ENCODE measurements around the gene FLII. TPM values are rescaled to one million over a fixed set of nuclear protein-coding genes. Genes with fewer than 3 reads are reported as not detected.
"Not testable (repeated sequence)": the region's sequence is repeated elsewhere in the genome, so short reads cannot be mapped to it uniquely, and the experiment has no call there.

The FLII gene
- total RNA-seq, 5 donors from 2014 or later (not counting 1 experiment from before 2014, with no cell fraction given) = 257 to 389 (median 319) TPM

DNA sequence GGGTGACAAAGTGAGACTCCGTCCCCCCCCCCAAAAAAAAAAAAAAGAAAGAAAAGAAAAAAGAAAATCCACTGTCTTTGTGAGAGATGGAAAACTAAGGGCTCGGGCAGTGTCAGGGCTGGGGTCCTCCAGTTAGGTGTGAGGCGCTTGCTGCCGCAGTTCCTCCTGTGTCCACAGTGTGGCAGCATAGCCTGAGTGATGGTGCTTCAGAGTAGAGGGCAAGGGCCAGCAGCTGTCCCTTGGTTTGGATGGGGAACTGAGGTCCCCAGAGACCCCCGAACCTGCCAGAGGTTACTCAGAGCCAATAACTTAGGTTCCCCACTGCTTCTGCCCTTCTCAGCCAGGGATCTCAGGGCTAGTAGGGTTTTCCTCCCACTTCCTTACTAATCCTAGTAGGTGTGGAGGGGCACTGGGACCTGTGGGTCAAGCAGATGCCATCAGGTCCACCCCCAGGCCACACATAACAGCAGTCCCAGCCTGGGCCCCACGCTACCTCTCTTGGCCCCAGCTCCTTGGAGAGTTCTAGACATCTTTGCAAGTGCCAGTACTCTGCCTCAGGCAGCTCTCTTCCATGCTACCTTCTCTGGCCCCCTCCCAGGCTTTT, 41.0 kb downstream of the FLII start:
- no peaks in the 10 kb centered on the region for H3K9me3 ChIP-seq
- ChIA-PET CTCF (interaction anchor here in 1 of 2 donors (0.7 kb wide), 1 partner anchor 59 kb away, joined by 7 read pairs; no protein-coding TSS in a partner anchor), POLR2A (no interaction called here)
- H3K4me3 Mint-ChIP-seq = no peak overlapping the region
- peaks cover 0 to 5% of the 10 kb centered on the region in 2 experiments for H3K4me1 ChIP-seq (ENCODE audit: control insufficient read depth in 1 of 2, extremely low read depth in 1 of 2, insufficient read depth in 2 of 2, low read length in 2 of 2)
- no peak overlapping the region for H3K4me3 ChIP-seq (ENCODE audit: control insufficient read depth in 1 of 2, extremely low read depth in 1 of 2, low read length in 1 of 2)
- no peak overlapping the region for H3K27ac Mint-ChIP-seq
- H3K27me3 ChIP-seq (replicated peaks in 1 of 2; ENCODE audit: control insufficient read depth in 2 of 2, extremely low read depth in 1 of 2, insufficient read depth in 2 of 2, low read length in 1 of 2) = no peaks in the 10 kb centered on the region
- 2% methylated on average over 4 of the region's 6 CpGs for WGBS (ENCODE audit: insufficient coverage)
- H3K27me3 Mint-ChIP-seq = no peaks in the 10 kb centered on the region
- peaks cover 0 to 5% (median 3%) of the 10 kb centered on the region in 3 donors for H3K4me1 Mint-ChIP-seq
- no peaks in the 10 kb centered on the region for H3K9me3 Mint-ChIP-seq
- ATAC-seq (replicated peaks in 1 of 4) = peak; percentile 79 to 88 (median 86)
- H3K36me3 ChIP-seq (ENCODE audit: control insufficient read depth in 2 of 2, extremely low read depth in 1 of 2, insufficient read depth in 1 of 2, low read length in 1 of 2) = no peaks in the 10 kb centered on the region
- no peak overlapping the region for H3K27ac ChIP-seq (ENCODE audit: low read length)
- DNase-seq = peak; percentile 31 to 81 (median 59)
- peaks cover 1% of the 10 kb centered on the region for H3K36me3 Mint-ChIP-seq

DNA sequence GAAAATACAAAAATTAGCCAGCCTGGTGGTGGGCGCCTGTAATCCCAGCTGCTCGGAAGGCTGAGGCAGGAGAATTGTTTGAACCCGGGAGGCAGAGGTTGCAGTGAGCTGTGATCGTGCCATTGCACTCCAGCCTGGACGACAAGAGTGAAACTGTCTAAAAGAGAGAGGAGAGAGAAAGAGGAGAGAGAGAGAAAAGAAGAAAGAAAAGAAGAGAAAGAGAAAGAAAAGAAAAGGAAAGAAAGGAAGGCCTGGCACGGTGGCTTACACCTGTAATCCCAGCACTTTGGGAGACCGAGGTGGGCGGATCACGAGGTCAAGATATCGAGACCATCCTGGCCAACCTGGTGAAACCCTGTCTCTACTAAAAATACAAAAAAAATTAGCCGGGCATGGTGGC, 41.6 kb downstream of the FLII start:
- H3K4me3 ChIP-seq (ENCODE audit: control insufficient read depth in 1 of 2, extremely low read depth in 1 of 2, low read length in 1 of 2); H3K9me3 Mint-ChIP-seq; H3K27me3 Mint-ChIP-seq; H3K36me3 ChIP-seq (ENCODE audit: control insufficient read depth in 2 of 2, extremely low read depth in 1 of 2, insufficient read depth in 1 of 2, low read length in 1 of 2); H3K4me3 Mint-ChIP-seq; H3K27me3 ChIP-seq (replicated peaks in 1 of 2; ENCODE audit: control insufficient read depth in 2 of 2, extremely low read depth in 1 of 2, insufficient read depth in 2 of 2, low read length in 1 of 2); POLR2A ChIA-PET; H3K4me1 Mint-ChIP-seq; ATAC-seq (replicated peaks in 1 of 4); H3K4me1 ChIP-seq (ENCODE audit: control insufficient read depth in 1 of 2, extremely low read depth in 1 of 2, insufficient read depth in 2 of 2, low read length in 2 of 2); DNase-seq; H3K36me3 Mint-ChIP-seq; H3K9me3 ChIP-seq; H3K27ac ChIP-seq (ENCODE audit: low read length); H3K27ac Mint-ChIP-seq: not testable (repeated sequence)
- WGBS (ENCODE audit: insufficient coverage) = 96% methylated on average over 9 of the region's 11 CpGs
- CTCF ChIA-PET = interaction anchor here in 1 of 2 donors (0.8 kb wide), 1 partner anchor 27 kb away, joined by 4 read pairs; no protein-coding TSS in a partner anchor

DNA sequence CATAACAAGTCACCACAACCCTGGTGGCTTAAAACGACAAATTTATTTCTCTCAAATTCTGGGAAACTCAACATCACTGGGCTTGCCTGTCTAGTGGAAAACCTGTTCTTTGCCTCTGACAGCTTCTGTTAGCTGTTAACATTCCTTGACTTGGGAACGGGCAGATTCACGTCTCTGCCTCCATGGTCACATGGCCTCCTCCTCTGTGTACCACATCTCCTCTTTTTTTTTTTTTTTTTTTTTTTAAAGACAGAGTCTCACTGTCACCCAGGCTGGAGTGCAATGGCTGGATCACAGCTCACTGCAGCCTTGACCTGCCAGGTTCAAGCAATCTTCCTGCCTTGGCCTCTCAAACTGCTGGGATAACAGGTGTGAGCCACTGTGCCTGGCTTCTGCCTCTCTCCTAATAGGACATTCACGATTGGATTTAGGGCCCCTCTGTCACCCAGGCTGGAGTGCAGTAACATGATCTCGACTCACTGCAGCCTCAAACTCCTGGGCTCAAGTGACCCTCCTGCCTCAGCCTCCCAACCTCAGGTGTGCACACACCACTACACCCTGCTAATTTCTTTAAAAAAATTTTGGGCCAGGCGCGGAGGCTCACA, 44.8 kb downstream of the FLII start:
- peaks cover 15% of the 10 kb centered on the region for H3K36me3 Mint-ChIP-seq
- no peaks in the 10 kb centered on the region for H3K9me3 Mint-ChIP-seq
- Histone ChIP-seq H3K27me3 (replicated peaks in 1 of 2; ENCODE audit: control insufficient read depth in 2 of 2, extremely low read depth in 1 of 2, insufficient read depth in 2 of 2, low read length in 1 of 2) (no peaks in the 10 kb centered on the region), H3K36me3 (ENCODE audit: control insufficient read depth in 2 of 2, extremely low read depth in 1 of 2, insufficient read depth in 1 of 2, low read length in 1 of 2) (peaks cover 8 to 22% of the 10 kb centered on the region in 2 donors), H3K9me3 (no peaks in the 10 kb centered on the region), H3K27ac (ENCODE audit: low read length) (no peak overlapping the region), H3K4me1 (ENCODE audit: control insufficient read depth in 1 of 2, extremely low read depth in 1 of 2, insufficient read depth in 2 of 2, low read length in 2 of 2) (peaks cover 0 to 5% of the 10 kb centered on the region in 2 experiments), H3K4me3 (ENCODE audit: control insufficient read depth in 1 of 2, extremely low read depth in 1 of 2, low read length in 1 of 2) (no peak overlapping the region)
- ChIA-PET POLR2A (interaction anchor here in 1 of 2 donors (0.6 kb wide), 2 partner anchors 47 to 159 kb away, joined by 4 to 13 read pairs; no protein-coding TSS in a partner anchor), CTCF (interaction anchor here in 1 of 2 donors (0.6 to 0.7 kb wide), 2 partner anchors 26 to 82 kb away, joined by 3 to 6 read pairs; no protein-coding TSS in a partner anchor)
- H3K4me3 Mint-ChIP-seq = no peak overlapping the region
- peaks cover 0 to 5% (median 3%) of the 10 kb centered on the region in 3 donors for H3K4me1 Mint-ChIP-seq
- H3K27ac Mint-ChIP-seq = no peak overlapping the region
- no peak for DNase-seq
- 83% methylated on average over 7 of the region's 7 CpGs for WGBS (ENCODE audit: insufficient coverage)
- no peaks in the 10 kb centered on the region for H3K27me3 Mint-ChIP-seq
- ATAC-seq (replicated peaks in 1 of 4) = no peak

DNA sequence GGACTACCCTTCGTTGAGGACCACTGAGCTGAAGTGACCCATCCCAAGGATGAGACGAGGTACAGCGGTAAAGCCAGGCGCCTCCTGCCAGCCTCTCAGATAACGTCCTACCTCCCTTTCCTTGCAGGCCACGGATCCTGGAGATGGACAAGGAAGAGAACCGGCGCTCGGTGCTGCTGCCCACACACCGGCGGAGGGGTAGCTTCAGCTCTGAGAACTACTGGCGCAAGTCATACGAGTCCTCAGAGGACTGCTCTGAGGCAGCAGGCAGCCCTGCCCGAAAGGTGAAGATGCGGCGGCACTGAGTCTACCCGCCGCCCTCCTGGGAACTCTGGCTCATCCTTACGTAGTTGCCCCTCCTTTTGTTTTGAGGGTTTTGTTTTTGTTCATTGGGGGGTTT, 50.4 kb downstream of the FLII start:
- H3K36me3 ChIP-seq (ENCODE audit: control insufficient read depth in 2 of 2, extremely low read depth in 1 of 2, insufficient read depth in 1 of 2, low read length in 1 of 2) = peaks cover 21 to 77% of the 10 kb centered on the region in 2 donors
- no peak overlapping the region for H3K27ac ChIP-seq (ENCODE audit: low read length)
- no peak overlapping the region for H3K4me3 Mint-ChIP-seq
- no peaks in the 10 kb centered on the region for H3K27me3 Mint-ChIP-seq
- ChIA-PET POLR2A (interaction anchor here in 1 of 2 donors (1.0 kb wide), 1 partner anchor 8 kb away, joined by 3 read pairs; no protein-coding TSS in a partner anchor), CTCF (no interaction called here)
- peaks cover 0 to 6% of the 10 kb centered on the region in 2 experiments for H3K4me1 ChIP-seq (ENCODE audit: control insufficient read depth in 1 of 2, extremely low read depth in 1 of 2, insufficient read depth in 2 of 2, low read length in 2 of 2)
- H3K9me3 Mint-ChIP-seq = no peaks in the 10 kb centered on the region
- DNase-seq (no peak), ATAC-seq (replicated peaks in 1 of 4) (no peak)
- peaks cover 36% of the 10 kb centered on the region for H3K36me3 Mint-ChIP-seq
- peaks cover 0 to 4% (median 1%) of the 10 kb centered on the region in 3 donors for H3K4me1 Mint-ChIP-seq
- no peak overlapping the region for H3K4me3 ChIP-seq (ENCODE audit: control insufficient read depth in 1 of 2, extremely low read depth in 1 of 2, low read length in 1 of 2)
- no peak overlapping the region for H3K27ac Mint-ChIP-seq
- 97% methylated on average over 15 of the region's 19 CpGs for WGBS (ENCODE audit: insufficient coverage)
- no peaks in the 10 kb centered on the region for H3K9me3 ChIP-seq
- H3K27me3 ChIP-seq (replicated peaks in 1 of 2; ENCODE audit: control insufficient read depth in 2 of 2, extremely low read depth in 1 of 2, insufficient read depth in 2 of 2, low read length in 1 of 2) = no peaks in the 10 kb centered on the region

DNA sequence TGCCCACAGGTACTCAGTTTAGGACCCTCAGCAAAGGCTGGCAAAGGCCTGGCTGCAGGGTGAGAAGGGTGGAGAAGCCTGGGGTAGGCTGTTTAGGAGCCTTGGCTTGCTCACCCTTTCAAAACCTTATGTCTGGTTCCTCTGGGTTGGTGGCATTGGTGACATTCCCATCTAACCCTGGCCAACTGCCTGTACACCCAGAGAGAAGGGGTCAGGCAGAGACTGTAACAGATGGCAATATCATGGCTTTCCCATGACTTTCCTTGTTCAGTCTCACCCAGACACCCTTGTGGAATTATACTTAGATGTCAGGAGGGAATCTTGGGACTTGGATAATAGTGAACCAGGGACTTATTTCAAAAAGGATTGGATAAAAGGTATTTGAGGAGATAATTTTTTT, 51.6 kb downstream of the FLII start:
- Histone ChIP-seq H3K36me3 (ENCODE audit: control insufficient read depth in 2 of 2, extremely low read depth in 1 of 2, insufficient read depth in 1 of 2, low read length in 1 of 2) (peaks cover 21 to 81% of the 10 kb centered on the region in 2 donors), H3K4me1 (ENCODE audit: control insufficient read depth in 1 of 2, extremely low read depth in 1 of 2, insufficient read depth in 2 of 2, low read length in 2 of 2) (peaks cover 0 to 6% of the 10 kb centered on the region in 2 experiments), H3K27me3 (replicated peaks in 1 of 2; ENCODE audit: control insufficient read depth in 2 of 2, extremely low read depth in 1 of 2, insufficient read depth in 2 of 2, low read length in 1 of 2) (no peaks in the 10 kb centered on the region), H3K4me3 (ENCODE audit: control insufficient read depth in 1 of 2, extremely low read depth in 1 of 2, low read length in 1 of 2) (no peak overlapping the region), H3K27ac (ENCODE audit: low read length) (no peak overlapping the region), H3K9me3 (no peaks in the 10 kb centered on the region)
- Mint-ChIP-seq H3K4me1 (peaks cover 0 to 4% (median 4%) of the 10 kb centered on the region in 3 donors), H3K27ac (no peak overlapping the region), H3K9me3 (no peaks in the 10 kb centered on the region), H3K36me3 (peaks cover 33% of the 10 kb centered on the region), H3K27me3 (no peaks in the 10 kb centered on the region), H3K4me3 (no peak overlapping the region)
- ChIA-PET POLR2A (interaction anchor here in 1 of 2 donors (1.0 kb wide), 1 partner anchor 9 kb away, joined by 3 read pairs; no protein-coding TSS in a partner anchor), CTCF (no interaction called here)
- ATAC-seq (replicated peaks in 1 of 4) (no peak), DNase-seq (no peak)

DNA sequence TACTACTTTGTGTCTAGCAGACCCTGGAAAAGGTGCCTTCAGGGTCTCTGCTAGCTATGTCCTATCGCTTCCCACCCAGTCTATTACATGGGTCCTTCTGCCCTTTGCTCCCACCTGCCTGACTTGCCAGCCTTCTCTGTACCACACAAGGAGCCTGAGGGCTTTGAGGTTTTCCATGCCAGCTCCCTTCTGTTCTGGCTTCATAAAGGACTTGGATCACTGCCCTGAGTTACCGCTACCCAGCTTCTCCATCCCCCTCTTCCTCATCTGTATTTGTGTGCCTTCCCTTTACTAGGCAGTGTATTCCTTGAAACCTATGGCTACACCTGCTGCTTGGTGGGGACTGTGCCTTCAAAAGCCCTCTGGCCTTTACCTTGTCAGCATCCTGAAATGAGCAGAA, 52.7 kb downstream of the FLII start:
- peaks cover 6 to 15% (median 8%) of the 10 kb centered on the region in 3 donors for H3K4me1 Mint-ChIP-seq
- Histone ChIP-seq H3K36me3 (ENCODE audit: control insufficient read depth in 2 of 2, extremely low read depth in 1 of 2, insufficient read depth in 1 of 2, low read length in 1 of 2) (peaks cover 21 to 80% of the 10 kb centered on the region in 2 donors), H3K27ac (ENCODE audit: low read length) (no peak overlapping the region), H3K27me3 (replicated peaks in 1 of 2; ENCODE audit: control insufficient read depth in 2 of 2, extremely low read depth in 1 of 2, insufficient read depth in 2 of 2, low read length in 1 of 2) (no peaks in the 10 kb centered on the region), H3K4me1 (ENCODE audit: control insufficient read depth in 1 of 2, extremely low read depth in 1 of 2, insufficient read depth in 2 of 2, low read length in 2 of 2) (peaks cover 0 to 6% of the 10 kb centered on the region in 2 experiments), H3K4me3 (ENCODE audit: control insufficient read depth in 1 of 2, extremely low read depth in 1 of 2, low read length in 1 of 2) (no peak overlapping the region), H3K9me3 (no peaks in the 10 kb centered on the region)
- CTCF ChIA-PET = no interaction called here
- POLR2A ChIA-PET = no interaction called here
- ATAC-seq (replicated peaks in 1 of 4) (no peak), DNase-seq (no peak)
- H3K4me3 Mint-ChIP-seq = no peak overlapping the region
- peak overlapping the region in 1 of 2 donors; percentile 61 for H3K27ac Mint-ChIP-seq
- 100% methylated on average over 2 of the region's 2 CpGs for WGBS (ENCODE audit: insufficient coverage)
- H3K27me3 Mint-ChIP-seq = no peaks in the 10 kb centered on the region
- no peaks in the 10 kb centered on the region for H3K9me3 Mint-ChIP-seq
- peaks cover 36% of the 10 kb centered on the region for H3K36me3 Mint-ChIP-seq
